H1 (cell line): ENCODE results near the gene TNIK. TPM values are rescaled to one million over a fixed set of nuclear protein-coding genes. Genes with fewer than 3 reads are reported as not detected.
A peak's percentile ranks its signal among the peaks of the same experiment; 100 is the strongest.

Experiments used
- CTCF ChIA-PET: fragments of 300-600 bp; sonication (Branson Sonifier 250); formaldehyde crosslinking; loops from one replicate; lab custom pipeline; 2021; ENCODE audit not compliant: partially characterized antibody; lab: Charles Lee
- POLR2A ChIA-PET: fragments of 300-600 bp; sonication (Branson Sonifier 250); formaldehyde crosslinking; loops from one replicate; lab custom pipeline; 2021; ENCODE audit warnings: inconsistent platforms; ENCODE audit not compliant: partially characterized antibody; lab: Charles Lee
- DNase-seq, 2 experiments: peaks; one replicate each; pipeline versions ENCODE4 v3.0.0 to v3.0.0-alpha.2; 2010 to 2022; ENCODE audit warnings: low spot score in 2 of 2, low read depth in 1 of 2, mixed read lengths in 1 of 2
- FAIRE-seq: peaks from 2 replicates; lab custom pipeline; 2011; peaks lifted over from hg19 to GRCh38; lab: Jason Lieb, UNC
- H2AFZ ChIP-seq: 2 replicates; pipeline ENCODE4 v1.8.1; 2012; ENCODE audit warnings: low read length, inconsistent platforms
- H2AK5ac ChIP-seq: 2 replicates; pipeline ENCODE4 v1.6.1; 2013; ENCODE audit warnings: low read depth, low read length
- H2BK120ac ChIP-seq: replicated peaks from 2 replicates; pipeline ENCODE3; 2013; ENCODE audit warnings: low read depth, low read length, inconsistent platforms
- H2BK12ac ChIP-seq: 2 replicates; pipeline ENCODE4 v1.6.1; 2013; ENCODE audit warnings: low read depth, low read length
- H2BK15ac ChIP-seq: 2 replicates; pipeline ENCODE4 v1.6.1; 2013; ENCODE audit warnings: low read length
- H2BK20ac ChIP-seq: 2 replicates; pipeline ENCODE4 v1.6.1; 2013; ENCODE audit warnings: low read length
- H2BK5ac ChIP-seq: 2 replicates; pipeline ENCODE4 v1.6.1; 2013; ENCODE audit warnings: low read depth, low read length
- H3K14ac ChIP-seq: 2 replicates; pipeline ENCODE4 v1.6.1; 2013; ENCODE audit warnings: inconsistent platforms; ENCODE audit not compliant: insufficient read length
- H3K18ac ChIP-seq: 2 replicates; pipeline ENCODE4 v1.6.1; 2013; ENCODE audit warnings: low read length; ENCODE audit errors: extremely low read depth
- H3K23ac ChIP-seq: 2 replicates; pipeline ENCODE4 v1.6.1; 2013; ENCODE audit warnings: inconsistent platforms; ENCODE audit not compliant: insufficient read length
- H3K23me2 ChIP-seq: 2 replicates; pipeline ENCODE4 v1.6.1; 2013; ENCODE audit warnings: low read depth, low read length
- H3K27ac ChIP-seq: 2 replicates; pipeline ENCODE4 v1.6.1; 2011; ENCODE audit warnings: low read depth, low read length, inconsistent platforms
- H3K27me3 ChIP-seq, 4 experiments: replicated peaks in 1 of 4; 1 replicate in 1 of 4; 2 replicates in 3 of 4; pipeline versions ENCODE4 v1.6.1 to v1.8.1; 2011 to 2013; ENCODE audit warnings: low read length in 3 of 4, mild to moderate bottlenecking in 3 of 4, inconsistent platforms in 2 of 4, mixed read lengths in 2 of 4, moderate library complexity in 1 of 4; ENCODE audit not compliant: control insufficient read depth in 3 of 4, insufficient read depth in 3 of 4; ENCODE audit errors: extremely low read depth in 1 of 4
- H3K36me3 ChIP-seq, 4 experiments: 2 replicates each; pipeline versions ENCODE4 v1.6.1 to v1.8.1; 2011 to 2013; ENCODE audit warnings: mild to moderate bottlenecking in 4 of 4, low read length in 3 of 4, moderate library complexity in 2 of 4, control low read depth in 1 of 4, inconsistent platforms in 1 of 4; ENCODE audit not compliant: insufficient read depth in 4 of 4, control insufficient read depth in 2 of 4
- H3K4ac ChIP-seq: replicated peaks from 2 replicates; pipeline ENCODE3; 2013; ENCODE audit warnings: low read length, low read depth, mixed read lengths, inconsistent platforms; ENCODE audit not compliant: insufficient read length
- H3K4me1 ChIP-seq, 4 experiments: replicated peaks in 1 of 4; 1 replicate in 1 of 4; 2 replicates in 3 of 4; pipeline versions ENCODE4 v1.6.1 to v1.8.1; 2011 to 2013; ENCODE audit warnings: low read length in 3 of 4, inconsistent platforms in 2 of 4, mixed read lengths in 1 of 4; ENCODE audit not compliant: insufficient read depth in 4 of 4, control insufficient read depth in 3 of 4
- H3K4me2 ChIP-seq, 2 experiments: 2 replicates each; pipeline versions ENCODE4 v1.6.1 to v1.8.1; 2011 to 2013; ENCODE audit warnings: low read depth in 2 of 2, low read length in 2 of 2, control low read depth in 1 of 2, inconsistent platforms in 1 of 2, mild to moderate bottlenecking in 1 of 2; ENCODE audit not compliant: insufficient read depth in 1 of 2
- H3K4me3 ChIP-seq, 4 experiments: fragments of 200-600, 300-600 bp in 1 of 4; sonication (generic), shearing (Covaris generic), sonication (Bioruptor Twin) in 1 of 4; 2 replicates each; pipeline versions ENCODE4 v1.5.1 to v1.8.1; 2011 to 2016; ENCODE audit warnings: low read length in 4 of 4, low read depth in 3 of 4, control low read depth in 2 of 4, inconsistent platforms in 2 of 4, mild to moderate bottlenecking in 2 of 4, mixed read lengths in 1 of 4, moderate library complexity in 1 of 4; ENCODE audit not compliant: insufficient read depth in 2 of 4; ENCODE audit errors: extremely low read depth in 1 of 4
- H3K56ac ChIP-seq: replicated peaks from 2 replicates; pipeline ENCODE3; 2013; ENCODE audit warnings: low read depth, mild to moderate bottlenecking, mixed read lengths, low read length, inconsistent platforms; ENCODE audit not compliant: insufficient read length
- H3K79me1 ChIP-seq: 2 replicates; pipeline ENCODE4 v1.6.1; 2013; ENCODE audit warnings: low read depth, low read length, control low read depth
- H3K79me2 ChIP-seq, 2 experiments: 2 replicates each; pipeline versions ENCODE4 v1.6.1 to v1.8.1; 2012 to 2013; ENCODE audit warnings: low read length in 2 of 2, mild to moderate bottlenecking in 2 of 2, inconsistent platforms in 1 of 2; ENCODE audit not compliant: insufficient read depth in 2 of 2, control insufficient read depth in 1 of 2
- H3K9ac ChIP-seq, 4 experiments: replicated peaks in 1 of 4; 1 replicate in 1 of 4; 2 replicates in 3 of 4; pipeline versions ENCODE4 v1.6.1 to v1.8.1; 2011 to 2013; ENCODE audit warnings: low read depth in 3 of 4, low read length in 3 of 4, control low read depth in 2 of 4, mild to moderate bottlenecking in 2 of 4, moderate library complexity in 2 of 4, inconsistent platforms in 1 of 4; ENCODE audit errors: extremely low read depth in 1 of 4
- H3K9me3 ChIP-seq, 2 experiments: 2 replicates each; pipeline versions ENCODE4 v1.6.1 to v1.8.1; 2012 to 2013; ENCODE audit warnings: mild to moderate bottlenecking in 2 of 2, moderate library complexity in 2 of 2, control low read depth in 1 of 2, inconsistent platforms in 1 of 2, low read depth in 1 of 2, low read length in 1 of 2, mixed read lengths in 1 of 2; ENCODE audit not compliant: insufficient read depth in 2 of 2
- H4K20me1 ChIP-seq, 2 experiments: replicated peaks in 1 of 2; 2 replicates each; pipeline versions ENCODE3 to v1.8.1; 2011 to 2013; ENCODE audit warnings: inconsistent platforms in 2 of 2, low read length in 2 of 2, mild to moderate bottlenecking in 1 of 2; ENCODE audit not compliant: insufficient read depth in 2 of 2, control insufficient read depth in 1 of 2
- H4K5ac ChIP-seq: 2 replicates; pipeline ENCODE4 v1.6.1; 2013; ENCODE audit warnings: low read length, low read depth, mixed read lengths, inconsistent platforms; ENCODE audit not compliant: insufficient read length
- H4K8ac ChIP-seq: 2 replicates; pipeline ENCODE4 v1.8.0; 2013; ENCODE audit warnings: mild to moderate bottlenecking, moderate library complexity, low read length, inconsistent platforms; ENCODE audit not compliant: insufficient read depth; ENCODE audit errors: extremely low read depth
- H4K91ac ChIP-seq: replicated peaks from 2 replicates; pipeline ENCODE3; 2013; ENCODE audit warnings: low read length, mixed read lengths, inconsistent platforms; ENCODE audit not compliant: insufficient read length
- BACH1 ChIP-seq: IDR thresholded peaks from 2 replicates; pipeline ENCODE4 v1.6.1; 2012; ENCODE audit warnings: low read length, improper control_type of control experiment
- BCL11A ChIP-seq, 2 experiments: IDR thresholded peaks; one replicate each; pipeline ENCODE4 v1.6.1; 2011; ENCODE audit warnings: low read depth in 2 of 2, low read length in 2 of 2, mild to moderate bottlenecking in 2 of 2
- CBX5 ChIP-seq: fragments of 300-800, 300-1000 bp; sonication (generic); IDR thresholded peaks from 2 replicates; pipeline ENCODE4 v1.7.1; 2016; ENCODE audit warnings: antibody characterized with exemption, low read length, low read depth
- CHD1 ChIP-seq: IDR thresholded peaks from 2 replicates; pipeline ENCODE4 v1.6.1; 2012; ENCODE audit warnings: low read depth, low read length, improper control_type of control experiment
- CHD2 ChIP-seq: IDR thresholded peaks from 2 replicates; pipeline ENCODE4 v1.6.1; 2012; ENCODE audit warnings: low read length, improper control_type of control experiment
- CTCF ChIP-seq, 3 experiments: IDR thresholded peaks; 1 replicate in 2 of 3; 2 replicates in 1 of 3; pipeline versions ENCODE4 v1.5.1 to v1.6.1; 2011; ENCODE audit warnings: low read length in 3 of 3, mild to moderate bottlenecking in 3 of 3, inconsistent platforms in 2 of 3, low read depth in 1 of 3, moderate library complexity in 1 of 3; ENCODE audit not compliant: insufficient read depth in 1 of 3; ENCODE audit errors: control extremely low read depth in 1 of 3
- EP300 ChIP-seq, 2 experiments: IDR thresholded peaks; 1 replicate in 1 of 2; 2 replicates in 1 of 2; pipeline ENCODE4 v1.6.1; 2011 to 2012; ENCODE audit warnings: low read depth in 2 of 2, low read length in 2 of 2, mild to moderate bottlenecking in 2 of 2, borderline replicate concordance in 1 of 2, inconsistent platforms in 1 of 2, moderate library complexity in 1 of 2
- KDM5A ChIP-seq: fragments of 200-600 bp; IDR thresholded peaks from 2 replicates; pipeline ENCODE4 v1.7.1; 2012; ENCODE audit warnings: mild to moderate bottlenecking, low read length, inconsistent platforms, mixed read lengths
- MAFK ChIP-seq: IDR thresholded peaks from 2 replicates; pipeline ENCODE4 v1.6.1; 2012; ENCODE audit warnings: low read depth, mild to moderate bottlenecking, improper control_type of control experiment, low read length
- RBBP5 ChIP-seq: IDR thresholded peaks from 2 replicates; pipeline ENCODE4 v1.7.1; 2012; ENCODE audit warnings: low read depth, mild to moderate bottlenecking, inconsistent platforms, low read length, moderate library complexity, borderline replicate concordance
- RFX5 ChIP-seq: IDR thresholded peaks from 2 replicates; pipeline ENCODE4 v1.6.1; 2011; ENCODE audit warnings: low read depth, low read length, improper control_type of control experiment, borderline replicate concordance
- SP4 ChIP-seq: IDR thresholded peaks from 2 replicates; pipeline ENCODE4 v1.6.1; 2012; ENCODE audit warnings: low read length, inconsistent platforms
- SUZ12 ChIP-seq: fragments of 200-600 bp; sonication (generic); IDR thresholded peaks from 2 replicates; pipeline ENCODE4 v1.6.1; 2012; ENCODE audit warnings: mild to moderate bottlenecking, inconsistent platforms, low read length, moderate library complexity, mixed read lengths
- WGBS, 2 experiments: shearing (Covaris generic) in 1 of 2; methylation state at CpG; one replicate each; pipeline versions ENCODE4 v1.1.6 to v1.1.7; 2013 to 2015; ENCODE audit warnings: low lambda C conversion rate in 2 of 2, mixed read lengths in 2 of 2, inconsistent platforms in 1 of 2, low coverage in 1 of 2, missing lambda C conversion rate in 1 of 2; ENCODE audit not compliant: insufficient replicate concordance in 2 of 2, insufficient coverage in 1 of 2, insufficient read length in 1 of 2; ENCODE audit errors: extremely low coverage in 1 of 2, missing lambda C conversion rate in 1 of 2; 5-methylcytosine and 5-hydroxymethylcytosine counted together
- polyA plus RNA-seq, 7 experiments: library from polyadenylated mRNA; depleted of rRNA in 3 of 7; stranded (reverse) in 5 of 7; unstranded in 2 of 7; fragments of >200 nt in 5 of 7; fragments of 200-250 nt in 2 of 7; gene quantifications; 1 replicate in 5 of 7; 2 replicates in 1 of 7; 4 replicates in 1 of 7; pipeline versions ENCODE4 v1.2.1 to v1.2.3, GENCODE V29; 2011 to 2013; ENCODE audit warnings: missing spikeins in 2 of 7, mixed read lengths in 2 of 7
- total RNA-seq: library from RNA; stranded (reverse); fragmentation: NEBNext Ultra II Directional; extraction: Animal tissue kit (Norgen Biotek cat#: 25700); gene quantifications from 2 replicates; pipeline ENCODE4 v1.2.1, GENCODE V29; 2021

TNIK gene
- total and polyA plus RNA-seq, 2 of the 8 experiments (the other 6 are each of a cell fraction or from before 2014, with no cell fraction given): 7.4 to 42.0 TPM

DNA sequence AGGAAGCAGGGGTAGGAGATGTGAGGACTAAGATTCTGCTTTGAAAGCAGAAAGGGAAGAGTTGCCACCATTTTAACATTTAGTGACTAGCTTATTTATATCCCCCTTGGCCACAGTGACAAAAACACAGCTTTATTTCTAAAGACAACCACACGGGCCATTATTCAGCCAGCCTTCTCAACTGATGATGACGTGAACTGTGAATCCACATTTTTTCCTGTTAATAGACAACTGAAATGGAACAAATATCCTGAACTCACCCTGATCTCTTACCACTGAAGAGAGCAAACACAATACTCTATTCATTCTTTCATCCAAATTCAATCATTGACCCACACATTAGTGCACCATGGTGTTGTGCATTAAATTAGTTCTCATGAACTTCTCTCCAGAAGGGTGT lies 145.1 kb downstream of the TNIK start:
- 92% methylated on average over 2 of the region's 2 CpGs; no CpG with 5 or more reads in 1 of the 2 experiments for WGBS, 2 experiments
- TF ChIP-seq MAFK (no peak), CHD1 (no peak), CHD2 (no peak), BACH1 (no peak), EP300 (IDR thresholded peaks at IDR 0.05; ENCODE audit: borderline replicate concordance in 1 of 2, low read depth in 2 of 2, low read length in 2 of 2) (no peak), RFX5 (no peak), SP4 (no peak), SUZ12 (no peak), RBBP5 (no peak), BCL11A (IDR thresholded peaks at IDR 0.05; ENCODE audit: low read depth in 2 of 2, low read length in 2 of 2) (no peak), KDM5A (no peak), CBX5 (no peak), CTCF (IDR thresholded peaks at IDR 0.05; ENCODE audit: control extremely low read depth in 1 of 3, insufficient read depth in 1 of 3, low read depth in 1 of 3, low read length in 3 of 3) (no peak)

More for the DNA sequence above, 145.1 kb downstream of the TNIK start:
- Histone ChIP-seq H3K23ac (no peak overlapping the region), H3K27me3 (no peaks in the 10 kb centered on the region), H3K27ac (no peak overlapping the region), H3K23me2 (no peaks in the 10 kb centered on the region), H3K4me2 (no peak overlapping the region), H2BK12ac (no peak overlapping the region), H3K4me1 (peaks cover 0 to 3% (median 2%) of the 10 kb centered on the region in 4 experiments; a peak in 3 of 7 replicates), H3K56ac (no peak overlapping the region), H3K4me3 (no peak overlapping the region), H2AFZ (no peak overlapping the region), H4K91ac (no peak overlapping the region), H4K5ac (no peak overlapping the region), H3K79me2 (peaks cover 0 to 11% of the 10 kb centered on the region in 2 experiments; a peak in 1 of 4 replicates), H3K14ac (no peak overlapping the region), H2AK5ac (no peak overlapping the region), H3K4ac (no peak overlapping the region), H4K20me1 (no peaks in the 10 kb centered on the region), H2BK120ac (no peak overlapping the region), H4K8ac (no peak overlapping the region), H2BK15ac (no peak overlapping the region), H3K9me3 (no peaks in the 10 kb centered on the region), H3K9ac (peak overlapping the region in 1 of 4 experiments; percentile 8; a peak in 1 of 7 replicates), H3K79me1 (no peaks in the 10 kb centered on the region), H3K18ac (no peak overlapping the region), H2BK20ac (no peak overlapping the region), H3K36me3 (no peaks in the 10 kb centered on the region), H2BK5ac (no peak overlapping the region)
- CTCF ChIA-PET: no interaction called here
- no peak for DNase-seq
- FAIRE-seq: no peak
- POLR2A ChIA-PET: no interaction called here
